GM19193 (cell line): ENCODE data around the gene UBL3.

Experiments
- POLR2A ChIP-seq: IDR thresholded peaks from 4 replicates; pipeline ENCODE4 v1.6.1; 2011; ENCODE audit not compliant: insufficient read depth, insufficient read length; ENCODE audit errors: extremely low read depth

UBL3 gene

DNA sequence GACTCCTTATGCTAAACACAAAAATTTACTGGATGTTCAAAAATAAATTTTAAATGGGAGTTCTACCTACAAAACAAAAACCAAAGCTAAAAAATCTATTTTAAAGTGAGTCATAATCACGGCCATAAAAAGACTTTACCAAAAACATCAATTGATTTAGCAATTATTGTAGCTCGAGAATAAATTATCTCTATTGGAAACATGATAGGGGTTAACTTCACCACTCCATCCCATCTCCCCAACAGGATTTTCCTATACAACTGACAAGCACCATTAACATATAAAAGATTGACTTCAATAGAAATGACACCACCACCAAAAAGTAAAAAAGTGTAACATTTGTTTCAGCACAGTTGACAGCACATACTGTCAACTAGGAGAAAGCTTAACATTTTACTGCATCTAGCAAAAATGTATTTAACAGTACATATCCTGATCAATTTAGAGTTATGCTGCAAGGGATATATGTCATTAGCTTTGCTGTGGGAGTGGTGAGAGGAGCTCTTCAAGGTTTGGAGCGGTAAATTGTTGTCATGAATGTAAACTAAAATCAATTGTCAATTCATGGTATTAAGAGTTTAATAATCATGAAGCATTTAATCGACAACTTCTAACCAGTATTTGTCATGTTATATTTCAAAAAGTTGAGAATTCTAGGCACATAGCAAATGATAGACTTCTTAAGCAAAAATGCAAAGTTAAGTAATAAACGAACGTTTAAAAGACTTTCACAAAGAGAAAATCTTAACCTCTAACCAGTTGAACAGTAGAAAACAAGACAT, 3.8 kb downstream of the UBL3 start:
- no peak for TF ChIP-seq POLR2A

DNA sequence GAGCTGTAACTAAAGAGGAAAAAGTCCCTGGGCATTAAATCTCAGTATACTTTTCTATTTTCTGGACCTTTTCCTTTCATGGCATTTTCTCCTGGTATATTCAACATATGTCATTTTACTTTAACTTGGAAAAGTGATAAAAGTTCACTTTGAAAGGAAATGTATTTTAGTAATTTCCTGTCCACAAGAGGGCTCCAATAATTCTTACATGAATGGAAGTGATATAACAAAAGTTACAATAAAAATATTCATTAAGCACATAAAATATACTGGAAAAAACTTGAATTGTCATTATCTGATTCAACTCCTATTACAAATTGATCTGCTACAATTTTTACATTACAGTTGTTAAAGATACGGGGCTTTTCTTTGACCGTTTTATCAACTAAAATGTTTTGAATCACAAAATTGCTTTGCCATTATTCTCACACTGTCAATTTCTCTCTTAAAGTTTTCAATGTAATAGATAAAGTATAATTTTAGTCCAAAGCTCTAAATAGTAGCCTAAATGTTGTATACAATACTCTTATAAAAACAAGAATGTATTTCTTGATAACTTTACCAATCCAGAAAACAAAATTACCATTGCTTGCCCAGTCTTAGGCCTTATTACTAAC, 4.9 kb downstream of the UBL3 start:
- no peak for TF ChIP-seq POLR2A

DNA sequence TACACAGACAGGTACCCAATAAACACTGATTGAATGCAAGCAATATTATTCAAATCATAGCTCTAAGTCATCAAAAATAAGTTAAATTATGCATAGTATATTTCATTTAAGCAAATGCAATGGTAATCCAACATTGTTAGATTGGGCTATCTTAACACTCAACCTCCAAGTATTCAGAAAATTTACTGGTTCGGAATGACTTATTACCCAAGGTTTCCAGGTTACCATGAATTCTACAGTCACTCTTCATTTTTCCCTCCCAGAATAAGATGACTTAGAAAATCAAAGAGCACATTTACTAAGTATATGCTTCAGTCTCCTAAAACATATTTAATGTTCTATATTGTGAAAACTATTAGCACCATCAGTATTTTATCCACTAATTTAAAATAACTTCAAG, 6.0 kb downstream of the UBL3 start:
- TF ChIP-seq POLR2A, result no peak

DNA sequence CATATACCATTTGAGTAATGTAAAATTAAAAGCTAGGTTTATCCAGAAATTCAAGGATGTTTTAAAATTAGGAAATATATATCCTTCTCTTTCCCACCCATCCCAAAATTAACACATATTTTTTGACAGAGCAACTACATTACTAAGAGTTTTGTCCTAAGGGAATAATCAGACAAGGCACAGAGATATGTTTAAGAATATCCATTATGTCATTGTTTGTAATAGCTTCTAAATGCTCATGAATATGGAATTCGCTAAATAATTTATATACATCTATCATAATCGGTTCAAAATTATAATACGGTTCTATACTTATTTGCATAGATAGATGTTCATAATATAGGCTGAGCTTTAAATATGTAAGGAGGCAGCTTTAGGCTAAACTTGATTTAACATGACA, 9.8 kb downstream of the UBL3 start:
- no peak for TF ChIP-seq POLR2A

DNA sequence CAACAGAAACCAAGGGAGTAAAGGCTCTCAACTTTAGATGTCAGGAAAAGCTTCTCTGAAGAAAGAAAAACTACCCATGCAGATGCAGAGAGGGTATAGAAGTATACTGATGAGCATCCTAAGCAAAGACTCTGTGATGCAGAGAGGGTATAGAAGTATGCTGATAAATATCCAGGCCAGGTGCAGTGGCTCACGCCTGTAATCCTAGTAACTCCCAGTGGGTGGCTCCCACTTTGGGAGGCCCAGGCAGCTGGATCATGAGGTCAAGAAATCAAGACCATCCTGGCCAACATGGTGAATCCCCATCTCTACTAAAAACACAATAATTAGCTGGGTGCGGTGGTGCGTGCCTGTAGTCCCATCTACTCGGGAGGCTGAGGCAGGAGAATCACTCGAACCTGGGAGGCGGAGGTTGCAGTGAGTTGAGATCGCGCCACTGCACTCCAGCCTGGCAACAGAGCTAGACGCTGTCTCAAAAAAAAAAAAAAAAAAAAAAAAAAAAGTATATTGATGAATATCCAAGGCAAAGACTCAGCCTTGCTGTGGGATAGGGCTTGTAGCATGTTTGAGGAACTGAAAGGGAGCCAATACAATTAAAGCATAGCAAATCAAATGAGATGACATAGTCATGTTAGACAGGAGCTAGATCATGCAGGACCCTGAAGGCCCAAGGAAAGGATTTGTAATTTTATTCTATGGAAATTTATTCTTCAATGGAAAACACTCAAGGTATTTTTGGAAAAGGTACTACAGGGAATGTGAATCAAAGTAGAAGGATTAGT, 14.9 kb downstream of the UBL3 start:
- no peak for TF ChIP-seq POLR2A

DNA sequence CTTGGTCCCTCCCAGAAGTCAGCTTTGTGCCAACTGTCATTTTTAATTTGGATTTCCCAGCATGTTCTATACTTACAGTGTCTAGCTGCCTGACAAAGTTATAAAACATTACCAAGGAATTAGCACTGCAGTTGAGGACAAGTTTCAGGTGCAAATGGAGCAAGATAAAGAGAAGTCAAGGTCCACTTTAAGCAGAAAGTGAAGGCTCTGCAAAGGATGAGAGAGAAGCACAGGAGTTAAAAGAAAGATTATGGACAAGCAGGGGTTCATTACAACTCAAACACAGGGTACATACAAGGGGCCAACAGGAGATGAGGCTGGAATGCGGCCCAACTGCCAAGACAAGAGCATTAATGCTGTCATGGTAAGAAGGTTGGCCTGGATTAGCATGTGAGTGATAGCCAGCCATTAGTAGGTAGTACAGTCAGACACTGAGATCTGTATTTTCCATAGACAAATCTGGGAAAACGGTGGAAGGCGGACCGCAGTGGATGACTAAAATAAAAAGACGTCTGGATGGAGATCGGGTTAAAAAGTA, 17.6 kb downstream of the UBL3 start:
- no peak for TF ChIP-seq POLR2A

DNA sequence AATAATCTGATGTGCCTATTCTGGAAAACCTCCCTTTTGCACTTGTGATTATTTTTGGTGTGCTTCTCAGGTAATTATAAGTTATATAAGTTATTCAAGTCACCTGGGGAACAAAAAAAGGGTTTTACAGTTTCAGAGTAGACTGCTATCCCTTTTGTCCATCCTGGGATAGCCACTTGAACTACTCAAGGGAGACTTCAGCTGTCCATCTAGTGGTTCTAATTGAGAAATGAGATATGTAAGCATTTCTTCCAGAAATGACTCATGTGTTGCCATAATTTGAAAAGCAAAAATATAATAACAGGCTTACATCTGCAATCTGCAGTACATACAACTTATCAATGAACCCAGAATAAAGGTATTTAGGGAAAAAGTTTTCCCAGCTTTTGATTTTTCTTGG, 20.4 kb downstream of the UBL3 start:
- TF ChIP-seq POLR2A, result no peak

DNA sequence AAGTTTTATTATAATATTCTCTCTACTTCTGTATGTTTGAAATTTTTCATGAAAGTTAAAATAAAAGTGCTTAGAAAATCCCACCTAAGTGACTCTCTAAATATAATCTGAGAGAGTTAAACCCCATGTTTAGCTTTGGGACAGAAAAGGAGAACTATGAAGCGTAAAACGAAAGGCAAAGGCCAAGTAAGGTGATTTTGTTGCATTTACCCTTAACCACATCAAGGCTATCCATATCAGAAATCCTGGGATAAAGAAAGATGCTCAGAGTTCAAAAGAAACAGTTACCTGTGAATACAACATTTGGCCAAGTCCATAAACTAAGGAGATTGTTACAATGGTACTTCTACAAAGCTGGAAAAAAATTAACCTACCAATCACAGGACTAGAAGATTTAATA, 31.3 kb downstream of the UBL3 start:
- TF ChIP-seq POLR2A, result no peak

DNA sequence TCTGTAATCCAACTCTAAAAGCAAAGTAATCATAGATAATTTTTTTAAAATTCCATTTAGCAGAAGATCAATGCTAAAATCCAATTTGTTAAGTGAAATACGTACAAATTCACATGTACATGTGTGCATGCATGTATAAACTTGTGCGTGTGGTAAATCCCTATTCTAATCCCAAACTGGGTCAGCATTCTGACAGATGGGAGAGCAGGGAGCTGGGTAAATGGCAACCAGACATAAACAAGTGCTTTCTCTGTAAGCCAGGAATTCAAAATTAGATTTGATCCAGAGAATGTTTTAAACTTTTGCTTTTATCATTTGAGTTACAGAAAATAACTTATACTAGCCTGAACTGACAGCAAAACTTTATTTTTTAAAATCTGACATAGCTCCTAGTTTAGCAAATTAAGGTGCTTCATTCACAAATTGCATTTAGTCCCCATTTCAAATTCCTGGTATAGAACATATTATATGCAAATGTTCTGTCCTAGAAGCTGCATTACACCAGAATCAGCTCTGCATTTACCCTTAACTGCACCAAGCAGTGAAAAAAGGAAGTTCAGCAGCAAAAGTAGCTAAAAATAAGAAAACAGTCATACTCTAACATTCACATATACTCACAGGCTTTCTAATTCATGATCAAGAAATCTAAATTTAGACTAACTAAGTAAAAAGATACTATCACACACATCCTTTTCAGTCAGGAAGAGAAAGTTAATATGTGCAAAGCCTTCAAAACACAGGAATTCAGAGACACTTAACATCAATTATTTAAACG, 32.6 kb downstream of the UBL3 start:
- TF ChIP-seq POLR2A, result no peak

DNA sequence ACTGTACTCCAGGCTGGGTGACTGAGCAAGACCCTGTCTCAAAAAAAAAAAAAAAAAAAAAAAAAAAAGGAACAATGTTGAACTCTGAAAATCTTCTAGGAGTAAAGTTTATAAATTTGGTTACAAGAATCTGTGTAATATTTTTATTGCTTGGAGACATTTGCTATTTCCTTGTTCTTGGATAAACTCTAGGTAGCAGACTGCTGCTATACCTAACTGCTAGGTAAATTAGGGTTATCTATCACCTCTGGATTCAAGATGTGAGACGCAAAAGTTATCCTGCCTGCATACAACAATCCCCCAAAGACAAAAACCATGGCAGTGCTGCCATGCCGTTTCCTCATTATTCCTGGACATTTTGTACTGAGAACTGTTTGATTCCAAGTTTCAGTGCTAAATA, 33.7 kb downstream of the UBL3 start:
- TF ChIP-seq POLR2A, result no peak

DNA sequence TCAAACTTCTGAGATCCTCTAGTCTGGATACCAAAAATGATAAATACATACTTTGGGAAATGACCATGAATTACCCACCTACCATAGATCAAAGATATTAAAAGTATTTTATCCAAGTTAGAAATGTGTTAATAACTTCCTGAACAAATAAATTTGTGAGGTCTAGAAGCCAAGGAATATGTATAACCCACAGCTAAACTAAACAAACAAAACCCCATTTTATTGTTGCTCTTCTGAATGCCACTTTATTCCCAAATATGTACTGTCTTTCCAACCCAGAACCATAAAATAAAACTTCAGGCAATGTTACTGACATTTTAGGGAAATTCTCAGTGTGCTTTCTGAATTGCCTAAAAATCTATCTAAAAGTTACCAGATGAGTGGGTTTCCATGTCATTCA, 35.1 kb downstream of the UBL3 start:
- no peak for TF ChIP-seq POLR2A

DNA sequence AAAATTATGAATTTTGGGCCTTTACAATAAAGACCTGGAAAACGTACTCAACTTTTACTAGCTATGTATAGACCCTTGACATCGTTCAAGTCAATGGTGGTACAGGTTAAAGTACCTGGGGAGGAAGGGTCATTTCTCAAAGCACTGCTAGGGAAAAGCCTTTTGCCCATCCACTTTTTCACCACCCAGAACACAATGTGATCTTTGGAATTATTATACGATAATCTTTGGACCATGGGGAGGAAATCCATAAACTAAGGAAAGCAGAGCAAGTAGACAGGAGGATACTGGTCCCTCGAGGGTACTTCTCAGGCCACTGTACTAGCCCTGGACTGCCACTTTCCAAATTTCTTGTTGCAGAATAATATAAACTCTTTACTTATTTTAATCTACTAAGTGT, 39.5 kb downstream of the UBL3 start:
- no peak for TF ChIP-seq POLR2A

DNA sequence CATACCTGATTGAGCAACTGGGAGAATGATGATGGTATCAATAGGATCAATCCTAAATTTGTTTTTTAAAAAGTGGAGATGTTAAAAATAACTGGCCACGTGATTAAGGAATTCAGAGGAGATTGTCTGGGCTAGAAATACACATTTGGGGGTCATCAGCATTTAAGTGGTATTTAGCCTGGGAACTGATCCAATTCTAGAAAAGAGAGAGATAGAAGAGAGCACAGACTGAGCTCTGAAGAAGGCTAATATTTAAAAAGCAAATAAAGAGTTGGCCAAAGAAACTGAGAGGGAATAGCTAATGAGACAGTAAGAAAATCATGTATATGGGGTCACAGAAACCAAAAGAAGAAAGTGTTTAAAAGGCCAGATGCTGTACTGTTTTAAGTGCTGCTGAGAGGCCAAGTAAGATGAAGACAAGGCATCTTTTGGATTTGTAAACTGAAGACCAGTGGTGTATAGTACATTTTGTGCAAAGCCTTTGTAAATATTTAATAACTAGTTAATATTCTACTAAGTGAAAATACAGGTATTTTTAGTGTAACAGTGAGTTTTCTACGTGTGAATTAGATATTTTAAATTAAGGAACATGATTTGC, 40.2 kb downstream of the UBL3 start:
- no peak for TF ChIP-seq POLR2A

DNA sequence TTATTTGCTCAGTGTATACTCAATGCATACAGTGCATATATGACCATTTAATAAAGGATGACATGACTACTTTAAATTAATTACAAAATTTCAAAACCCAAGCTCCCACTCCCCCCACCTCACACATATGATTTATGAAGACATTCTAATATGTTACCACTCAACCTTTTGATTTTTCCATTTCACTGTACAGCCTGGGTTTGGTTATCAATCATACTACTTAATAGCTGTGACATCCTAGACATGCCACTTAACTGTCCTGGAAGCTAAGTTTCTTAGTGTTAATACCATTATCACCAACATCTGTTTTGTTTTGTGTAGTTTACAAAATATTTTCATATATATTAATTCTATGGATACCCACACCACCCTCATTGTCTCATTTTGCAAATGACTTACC, 42.2 kb downstream of the UBL3 start:
- no peak for TF ChIP-seq POLR2A
